Astrocyte (in vitro differentiated cells and primary cell): ENCODE results near the gene RAPGEF6. TPM values are rescaled to one million over a fixed set of nuclear protein-coding genes. Genes with fewer than 3 reads are reported as not detected.

Source experiments
- DNase-seq: peaks from one replicate; pipeline ENCODE4 v3.0.0-alpha.2; 2010; ENCODE audit warnings: low read depth
- FAIRE-seq: peaks from 2 replicates; lab custom pipeline; 2011; peaks lifted over from hg19 to GRCh38; lab: Jason Lieb, UNC
- H2AFZ ChIP-seq: 2 replicates; pipeline ENCODE4 v1.6.0; 2012; ENCODE audit warnings: low read depth, low read length, inconsistent platforms
- H3K27ac ChIP-seq: 2 replicates; pipeline ENCODE4 v1.5.1; 2011; ENCODE audit warnings: low read depth, low read length, inconsistent platforms
- H3K27me3 ChIP-seq: 2 replicates; pipeline ENCODE4 v1.6.0; 2011; ENCODE audit warnings: low read length, inconsistent platforms; ENCODE audit not compliant: insufficient read depth
- H3K36me3 ChIP-seq: 2 replicates; pipeline ENCODE4 v1.5.1; 2011; ENCODE audit warnings: low read length, inconsistent platforms; ENCODE audit not compliant: insufficient read depth
- H3K4me1 ChIP-seq: 2 replicates; pipeline ENCODE4 v1.5.1; 2011; ENCODE audit warnings: low read length, inconsistent platforms; ENCODE audit not compliant: insufficient read depth
- H3K4me2 ChIP-seq: 2 replicates; pipeline ENCODE4 v1.6.0; 2012; ENCODE audit warnings: low read length, inconsistent platforms
- H3K4me3 ChIP-seq: 2 replicates; pipeline ENCODE4 v1.5.1; 2011; ENCODE audit warnings: low read depth, mild to moderate bottlenecking, low read length, inconsistent platforms; ENCODE audit not compliant: insufficient read depth
- H3K79me2 ChIP-seq: 2 replicates; pipeline ENCODE4 v1.6.0; 2012; ENCODE audit warnings: mild to moderate bottlenecking, low read length, inconsistent platforms; ENCODE audit not compliant: insufficient read depth
- H3K9ac ChIP-seq: 2 replicates; pipeline ENCODE4 v1.6.0; 2012; ENCODE audit warnings: mild to moderate bottlenecking, low read length, inconsistent platforms
- H3K9me3 ChIP-seq: 2 replicates; pipeline ENCODE4 v1.5.1; 2012; ENCODE audit warnings: low read depth, mild to moderate bottlenecking, low read length, inconsistent platforms; ENCODE audit not compliant: insufficient read depth
- H4K20me1 ChIP-seq: 2 replicates; pipeline ENCODE4 v1.6.0; 2012; ENCODE audit warnings: low read length, inconsistent platforms; ENCODE audit not compliant: insufficient read depth
- H3K27ac Mint-ChIP-seq: one replicate; pipeline ENCODE4 v1.8.0; 2021; ENCODE audit warnings: mild to moderate bottlenecking, mixed read lengths; ENCODE audit not compliant: unreplicated experiment
- H3K27me3 Mint-ChIP-seq: one replicate; pipeline ENCODE4 v1.8.0; 2021; ENCODE audit warnings: low read depth, mixed read lengths; ENCODE audit not compliant: unreplicated experiment
- H3K36me3 Mint-ChIP-seq: one replicate; pipeline ENCODE4 v1.8.0; 2021; ENCODE audit warnings: low read depth, mixed read lengths; ENCODE audit not compliant: unreplicated experiment
- H3K4me1 Mint-ChIP-seq: one replicate; pipeline ENCODE4 v1.8.0; 2021; ENCODE audit warnings: low read depth, mixed read lengths; ENCODE audit not compliant: unreplicated experiment
- H3K4me3 Mint-ChIP-seq: one replicate; pipeline ENCODE4 v1.8.0; 2021; ENCODE audit warnings: mild to moderate bottlenecking, moderate library complexity, mixed read lengths; ENCODE audit not compliant: unreplicated experiment
- H3K9me3 Mint-ChIP-seq: one replicate; pipeline ENCODE4 v1.8.0; 2021; ENCODE audit warnings: mild to moderate bottlenecking, mixed read lengths; ENCODE audit not compliant: unreplicated experiment
- CTCF ChIP-seq: IDR thresholded peaks from 2 replicates; pipeline ENCODE4 v1.5.1; 2011; ENCODE audit warnings: low read depth, mild to moderate bottlenecking, inconsistent platforms, low read length, moderate library complexity; ENCODE audit not compliant: insufficient read depth
- EZH2 ChIP-seq: IDR thresholded peaks from 2 replicates; pipeline ENCODE4 v1.6.1; 2012; ENCODE audit warnings: mild to moderate bottlenecking, low read length, inconsistent platforms; ENCODE audit not compliant: insufficient read depth
- total RNA-seq: library from RNA; stranded (reverse); gene quantifications from 2 replicates; pipeline ENCODE4 v1.2.1, GENCODE V29; 2021

Gene RAPGEF6
- total RNA-seq, 1 donor from 2014 or later = 14.9 TPM

- no peaks in the 10 kb centered on the region for H3K27me3 ChIP-seq
- H3K79me2 ChIP-seq = peaks cover 8% of the 10 kb centered on the region
- H3K27ac Mint-ChIP-seq = no peak overlapping the region
- H3K36me3 Mint-ChIP-seq = peaks cover 31% of the 10 kb centered on the region
- DNase-seq (no peak), FAIRE-seq (no peak)
- peaks cover 6% of the 10 kb centered on the region for H3K36me3 ChIP-seq
- H3K9ac ChIP-seq = no peak overlapping the region
- no peaks in the 10 kb centered on the region for H3K4me1 ChIP-seq
- no peak overlapping the region for H3K27ac ChIP-seq
- no peak overlapping the region for H3K4me3 ChIP-seq
- TF ChIP-seq EZH2 (no peak), CTCF (no peak)
- H2AFZ ChIP-seq = no peak overlapping the region
- H3K9me3 ChIP-seq = peaks cover 6% of the 10 kb centered on the region
- no peak overlapping the region for H3K4me3 Mint-ChIP-seq
- H4K20me1 ChIP-seq = no peaks in the 10 kb centered on the region
- H3K9me3 Mint-ChIP-seq = peaks cover 7% of the 10 kb centered on the region
- no peaks in the 10 kb centered on the region for H3K27me3 Mint-ChIP-seq
- no peak overlapping the region for H3K4me2 ChIP-seq
- H3K4me1 Mint-ChIP-seq = peaks cover 6% of the 10 kb centered on the region
These were observed 24.8 kb upstream of the RAPGEF6 start for GRCh38 chr5:131659841-131660240.

- peaks cover 33% of the 10 kb centered on the region for H3K36me3 Mint-ChIP-seq
- H3K4me1 Mint-ChIP-seq = peaks cover 6% of the 10 kb centered on the region
- no peak overlapping the region for H3K27ac ChIP-seq
- FAIRE-seq (no peak), DNase-seq (no peak)
- no peak overlapping the region for H3K9ac ChIP-seq
- no peaks in the 10 kb centered on the region for H4K20me1 ChIP-seq
- no peaks in the 10 kb centered on the region for H3K27me3 ChIP-seq
- H3K4me1 ChIP-seq = no peaks in the 10 kb centered on the region
- no peak overlapping the region for H3K4me3 Mint-ChIP-seq
- H3K9me3 ChIP-seq = peaks cover 6% of the 10 kb centered on the region
- no peak overlapping the region for H3K27ac Mint-ChIP-seq
- H3K27me3 Mint-ChIP-seq = no peaks in the 10 kb centered on the region
- peaks cover 7% of the 10 kb centered on the region for H3K9me3 Mint-ChIP-seq
- peaks cover 6% of the 10 kb centered on the region for H3K36me3 ChIP-seq
- no peak overlapping the region for H3K4me2 ChIP-seq
- H2AFZ ChIP-seq = no peak overlapping the region
- peaks cover 8% of the 10 kb centered on the region for H3K79me2 ChIP-seq
- no peak overlapping the region for H3K4me3 ChIP-seq
- TF ChIP-seq CTCF (no peak), EZH2 (no peak)
These were observed 24.3 kb upstream of the RAPGEF6 start for GRCh38 chr5:131659290-131659689.

- FAIRE-seq (no peak), DNase-seq (no peak)
- H3K27me3 ChIP-seq = no peaks in the 10 kb centered on the region
- H2AFZ ChIP-seq = no peak overlapping the region
- Mint-ChIP-seq H3K27ac (no peak overlapping the region), H3K9me3 (no peaks in the 10 kb centered on the region), H3K4me3 (no peak overlapping the region), H3K27me3 (no peaks in the 10 kb centered on the region), H3K4me1 (no peaks in the 10 kb centered on the region), H3K36me3 (peaks cover 17% of the 10 kb centered on the region)
- H3K36me3 ChIP-seq = peaks cover 17% of the 10 kb centered on the region
- H3K79me2 ChIP-seq = peaks cover 8% of the 10 kb centered on the region
- TF ChIP-seq EZH2 = no peak
- no peak for TF ChIP-seq CTCF
- H4K20me1 ChIP-seq = peaks cover 4% of the 10 kb centered on the region
- no peak overlapping the region for H3K27ac ChIP-seq
- H3K9me3 ChIP-seq = peaks cover 2% of the 10 kb centered on the region
- H3K4me3 ChIP-seq = no peak overlapping the region
- H3K4me2 ChIP-seq = no peak overlapping the region
- H3K4me1 ChIP-seq = no peaks in the 10 kb centered on the region
- H3K9ac ChIP-seq = no peak overlapping the region
These were observed 19.7 kb upstream of the RAPGEF6 start for GRCh38 chr5:131654776-131655175.
